ENCODE results near the gene ENDOD1. TPM values are rescaled to one million over a fixed set of nuclear protein-coding genes. Genes with fewer than 3 reads are reported as not detected.

ENDOD1 gene
- polyA plus RNA-seq, 1 experiment, result 11.0 TPM

- ChIA-PET CTCF (interaction anchor here (1.1 to 3.8 kb wide), 2 partner anchors 9 to 10 kb away, joined by 5 to 12 read pairs; no protein-coding TSS in a partner anchor), POLR2A (no interaction called here)
- TF ChIP-seq CTCF (IDR thresholded peaks at IDR 0.05; ENCODE audit: insufficient read depth, low read depth, low read length), result no peak
- Histone ChIP-seq H3K4me3 (ENCODE audit: low read depth, low read length) (no peak overlapping the region), H3K36me3 (ENCODE audit: control insufficient read depth, insufficient read depth, low read length) (no peaks in the 10 kb centered on the region), H3K27me3 (ENCODE audit: control insufficient read depth, insufficient read depth, low read length) (no peaks in the 10 kb centered on the region)
- no peak for DNase-seq (ENCODE audit: low read depth)
These were observed 12.3 kb downstream of the ENDOD1 start for GRCh38 chr11:95101935-95102334.

GRCh38 chr11:95102733-95103132 is 13.1 kb downstream of the ENDOD1 start:
- no peaks in the 10 kb centered on the region for H3K27me3 ChIP-seq (ENCODE audit: control insufficient read depth, insufficient read depth, low read length)
- no peak for TF ChIP-seq CTCF (IDR thresholded peaks at IDR 0.05; ENCODE audit: insufficient read depth, low read depth, low read length)
- CTCF ChIA-PET, result interaction anchor here (0.6 to 3.8 kb wide), 5 partner anchors 9 to 413 kb away, joined by 3 to 12 read pairs (median 4); no protein-coding TSS in a partner anchor
- no peak overlapping the region for H3K4me3 ChIP-seq (ENCODE audit: low read depth, low read length)
- POLR2A ChIA-PET, result no interaction called here
- no peaks in the 10 kb centered on the region for H3K36me3 ChIP-seq (ENCODE audit: control insufficient read depth, insufficient read depth, low read length)
- no peak for DNase-seq (ENCODE audit: low read depth)

GRCh38 chr11:95103701-95104100 is 14.1 kb downstream of the ENDOD1 start:
- Histone ChIP-seq H3K27me3 (ENCODE audit: control insufficient read depth, insufficient read depth, low read length) (no peaks in the 10 kb centered on the region), H3K36me3 (ENCODE audit: control insufficient read depth, insufficient read depth, low read length) (no peaks in the 10 kb centered on the region), H3K4me3 (ENCODE audit: low read depth, low read length) (no peak overlapping the region)
- TF ChIP-seq CTCF (IDR thresholded peaks at IDR 0.05; ENCODE audit: insufficient read depth, low read depth, low read length), result no peak
- DNase-seq (ENCODE audit: low read depth), result no peak
- POLR2A ChIA-PET, result no interaction called here
- CTCF ChIA-PET, result interaction anchor here (0.7 to 3.8 kb wide), 2 partner anchors 11 to 412 kb away, joined by 4 to 12 read pairs; no protein-coding TSS in a partner anchor

- TF ChIP-seq CTCF (IDR thresholded peaks at IDR 0.05; ENCODE audit: insufficient read depth, low read depth, low read length), result no peak
- ChIA-PET POLR2A (no interaction called here), CTCF (interaction anchor here (3.8 kb wide), 1 partner anchor 11 kb away, joined by 12 read pairs; no protein-coding TSS in a partner anchor)
- Histone ChIP-seq H3K36me3 (ENCODE audit: control insufficient read depth, insufficient read depth, low read length) (no peaks in the 10 kb centered on the region), H3K4me3 (ENCODE audit: low read depth, low read length) (no peak overlapping the region), H3K27me3 (ENCODE audit: control insufficient read depth, insufficient read depth, low read length) (no peaks in the 10 kb centered on the region)
- DNase-seq (ENCODE audit: low read depth), result no peak
These were observed 14.6 kb downstream of the ENDOD1 start for GRCh38 chr11:95104121-95104830.

- Histone ChIP-seq H3K4me3 (ENCODE audit: low read depth, low read length) (no peak overlapping the region), H3K27me3 (ENCODE audit: control insufficient read depth, insufficient read depth, low read length) (no peaks in the 10 kb centered on the region), H3K36me3 (ENCODE audit: control insufficient read depth, insufficient read depth, low read length) (no peaks in the 10 kb centered on the region)
- no peak for TF ChIP-seq CTCF (IDR thresholded peaks at IDR 0.05; ENCODE audit: insufficient read depth, low read depth, low read length)
- ChIA-PET POLR2A (no interaction called here), CTCF (interaction anchor here (3.8 kb wide), 1 partner anchor 12 kb away, joined by 12 read pairs; no protein-coding TSS in a partner anchor)
- no peak for DNase-seq (ENCODE audit: low read depth)
These were observed 15.2 kb downstream of the ENDOD1 start for GRCh38 chr11:95104856-95105255.
